Astrocyte of the cerebellum (primary cell): ENCODE measurements around the gene PLIN1.

Experiments used
- DNase-seq: peaks from one replicate; pipeline ENCODE4 v3.0.0-alpha.2; 2011; ENCODE audit warnings: low read depth
- H3K4me3 ChIP-seq: 2 replicates; pipeline ENCODE4 v1.5.1; 2011; ENCODE audit warnings: mild to moderate bottlenecking, low read depth, low read length, moderate library complexity
- CTCF ChIP-seq: IDR thresholded peaks from 2 replicates; pipeline ENCODE4 v1.5.1; 2012; ENCODE audit warnings: low read length, low read depth, moderate library complexity, mild to moderate bottlenecking; ENCODE audit errors: missing control alignments
- in situ Hi-C: cut with HindIII; loops from 2 replicates; pipeline ENCODE4 v1.10.0; 2017; ENCODE audit warnings: low sequenced_read_pairs

The PLIN1 gene

DNA sequence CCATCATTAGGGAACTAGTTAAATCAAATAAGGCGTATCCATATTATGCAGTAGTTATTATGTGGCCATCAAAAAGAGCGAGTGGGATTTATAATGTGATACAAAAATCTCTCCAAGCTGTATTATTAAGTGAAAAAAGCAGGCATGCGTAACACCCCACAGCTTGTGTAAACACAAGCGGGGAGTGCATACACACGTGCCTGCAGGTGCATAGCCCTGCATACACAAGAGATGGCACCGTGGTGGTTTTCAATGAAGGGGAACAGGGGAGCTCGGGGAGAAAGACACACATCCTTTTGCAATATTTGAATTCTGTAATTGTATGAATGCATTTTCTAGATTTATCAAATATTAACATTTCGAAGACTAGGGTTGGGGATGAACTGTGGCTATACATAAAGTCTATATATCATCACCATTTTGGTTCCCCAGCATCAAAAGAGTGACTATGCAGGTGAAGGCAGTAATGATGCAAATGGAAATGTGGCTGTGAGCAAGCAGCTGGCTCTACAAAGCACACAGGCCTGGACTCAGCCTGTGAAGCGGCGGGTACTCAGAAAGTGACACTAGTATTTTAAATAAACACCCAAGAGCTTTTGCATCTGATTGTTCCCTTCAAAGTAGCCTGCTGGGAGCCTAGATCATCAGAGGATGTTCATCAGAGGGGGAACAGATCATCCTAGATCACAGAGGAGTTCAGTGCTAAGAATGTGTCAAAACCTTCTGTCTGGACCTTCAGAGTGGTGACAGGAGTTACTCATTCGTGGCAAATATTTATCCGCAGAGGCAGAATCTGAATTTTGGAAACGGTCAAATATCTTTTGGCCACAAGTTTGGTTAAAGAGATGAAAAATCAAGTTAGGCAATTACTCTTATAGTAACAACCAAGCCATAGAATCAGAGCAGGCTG is 14.5 kb downstream of the PLIN1 start:
- TF ChIP-seq CTCF = no peak
- DNase-seq = no peak
- H3K4me3 ChIP-seq = no peak overlapping the region
- in situ Hi-C loops = no loop called here

- peak; percentile 46 for DNase-seq
- TF ChIP-seq CTCF = no peak
- in situ Hi-C loops = no loop called here
- H3K4me3 ChIP-seq = no peak overlapping the region
Observed at GRCh38 chr15:89662893-89663626, 16.1 kb downstream of the PLIN1 start.

GRCh38 chr15:89660556-89660955 is 18.6 kb downstream of the PLIN1 start:
- in situ Hi-C loops = no loop called here

DNA sequence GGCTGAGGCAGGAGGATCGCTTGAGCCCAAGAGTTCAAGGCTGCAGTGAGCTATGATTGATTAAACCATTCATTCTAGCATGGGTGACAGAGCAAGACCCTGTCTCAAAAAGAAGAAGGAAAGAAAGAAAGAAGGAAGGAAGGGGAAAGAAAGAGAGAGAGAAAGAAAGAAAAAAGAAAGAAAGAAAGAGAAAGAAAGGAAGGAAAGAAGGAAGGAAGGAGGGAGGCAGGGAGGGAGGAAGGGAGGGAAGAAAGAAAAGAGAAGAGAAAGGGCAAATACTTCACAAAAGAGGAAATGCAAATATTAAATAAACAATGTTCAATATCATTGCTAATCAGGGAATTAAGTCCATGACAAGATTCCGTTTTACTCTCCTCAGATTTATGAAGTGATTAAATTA is 19.9 kb downstream of the PLIN1 start:
- DNase-seq = no peak
- no peak overlapping the region for H3K4me3 ChIP-seq
- TF ChIP-seq CTCF = no peak
- in situ Hi-C loops = no loop called here

More at GRCh38 chr15:89660556-89660955, 18.6 kb downstream of the PLIN1 start:
- TF ChIP-seq CTCF = no peak
- no peak for DNase-seq
- no peak overlapping the region for H3K4me3 ChIP-seq

DNA sequence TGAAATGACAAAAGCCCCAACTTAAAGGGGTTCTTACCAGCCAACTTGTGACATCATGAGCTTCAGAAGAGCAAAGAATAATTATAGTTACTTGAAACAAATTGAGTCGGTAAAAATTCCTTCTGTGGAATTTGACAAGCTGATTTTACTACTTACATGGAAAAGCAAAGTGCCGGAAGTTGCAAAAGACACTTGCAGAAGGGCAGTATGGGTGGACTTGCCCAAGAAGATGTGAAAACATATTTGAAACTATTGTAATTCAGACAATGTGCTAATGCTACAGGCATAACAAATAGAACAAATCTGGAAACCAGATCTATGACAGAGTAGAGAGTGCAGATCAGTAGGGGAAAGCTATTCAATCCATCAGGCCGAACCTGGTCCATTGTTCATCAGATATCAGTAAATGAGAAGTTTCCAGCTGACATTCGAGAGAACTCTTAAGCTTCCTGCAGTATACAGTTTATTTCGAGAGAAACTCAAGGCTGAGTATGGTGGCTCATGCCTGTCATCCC is 21.4 kb downstream of the PLIN1 start:
- no peak for TF ChIP-seq CTCF
- no peak overlapping the region for H3K4me3 ChIP-seq
- no peak for DNase-seq
- in situ Hi-C loops = no loop called here

GRCh38 chr15:89656116-89656815 is 22.9 kb downstream of the PLIN1 start:
- TF ChIP-seq CTCF = no peak
- DNase-seq = no peak
- no peak overlapping the region for H3K4me3 ChIP-seq
- in situ Hi-C loops = no loop called here
